Hematopoietic multipotent progenitor cell treated with erythropoietin and hydrocortisone succinate and interleukin-3 and kit ligand, for 4 days (in vitro differentiated cells): Measurements from ENCODE around the gene CEMIP2.
A peak's percentile ranks its signal among the peaks of the same experiment; 100 is the strongest.
"Not testable (repeated sequence)": the region's sequence is repeated elsewhere in the genome, so short reads cannot be mapped to it uniquely, and the experiment has no call there.

Source experiments
- DNase-seq: peaks from one replicate; pipeline ENCODE4 v3.0.0-alpha.2; 2015

The CEMIP2 gene

GRCh38 chr9:71706176-71706575 lies 62.1 kb downstream of the CEMIP2 start:
- no peak for DNase-seq

GRCh38 chr9:71704796-71705195 lies 63.5 kb downstream of the CEMIP2 start:
- DNase-seq: no peak

GRCh38 chr9:71703172-71703872 lies 65.0 kb downstream of the CEMIP2 start:
- DNase-seq: no peak

- no peak for DNase-seq
Observed at GRCh38 chr9:71697882-71698281, 70.4 kb downstream of the CEMIP2 start.

GRCh38 chr9:71694332-71694731 lies 74.0 kb downstream of the CEMIP2 start:
- DNase-seq: no peak

GRCh38 chr9:71693607-71694006 lies 74.7 kb downstream of the CEMIP2 start:
- no peak for DNase-seq

GRCh38 chr9:71692337-71692736 lies 76.0 kb downstream of the CEMIP2 start:
- DNase-seq: no peak

GRCh38 chr9:71691576-71691975 lies 76.7 kb downstream of the CEMIP2 start:
- DNase-seq: not testable (repeated sequence)

GRCh38 chr9:71690689-71691435 lies 77.5 kb downstream of the CEMIP2 start:
- DNase-seq: no peak

GRCh38 chr9:71690063-71690688 lies 78.1 kb downstream of the CEMIP2 start:
- no peak for DNase-seq

- DNase-seq: no peak
Observed at GRCh38 chr9:71687676-71688075, 80.6 kb downstream of the CEMIP2 start.

GRCh38 chr9:71685988-71686387 lies 82.3 kb downstream of the CEMIP2 start:
- no peak for DNase-seq

GRCh38 chr9:71685394-71685793 lies 82.9 kb downstream of the CEMIP2 start:
- DNase-seq: peak; percentile 83

GRCh38 chr9:71684566-71684965 lies 83.7 kb downstream of the CEMIP2 start:
- no peak for DNase-seq

GRCh38 chr9:71683598-71684235 lies 84.6 kb downstream of the CEMIP2 start:
- DNase-seq: peak; percentile 75

- no peak for DNase-seq
Observed at GRCh38 chr9:71681708-71682272, 86.5 kb downstream of the CEMIP2 start.

- DNase-seq: peak; percentile 49
Observed at GRCh38 chr9:71681104-71681707, 87.1 kb downstream of the CEMIP2 start.

GRCh38 chr9:71680189-71680980 lies 87.9 kb downstream of the CEMIP2 start:
- peak; percentile 16 for DNase-seq

GRCh38 chr9:71678999-71679398 lies 89.3 kb downstream of the CEMIP2 start:
- no peak for DNase-seq

- DNase-seq: no peak
Observed at GRCh38 chr9:71677209-71677608, 91.1 kb downstream of the CEMIP2 start.

- DNase-seq: no peak
Observed at GRCh38 chr9:71676460-71676859, 91.9 kb downstream of the CEMIP2 start.

GRCh38 chr9:71675857-71676165 lies 92.5 kb downstream of the CEMIP2 start:
- DNase-seq: no peak
